Right renal cortex interstitium (tissue), 3 donors: ENCODE measurements around the gene VPS39. TPM values are rescaled to one million over a fixed set of nuclear protein-coding genes. Genes with fewer than 3 reads are reported as not detected.
"Not testable (repeated sequence)": the region's sequence is repeated elsewhere in the genome, so short reads cannot be mapped to it uniquely, and the experiment has no call there.

ENCODE experiments used
- DNase-seq, 3 donors: peaks; one replicate each; pipeline ENCODE4 v3.0.0-alpha.2; 2013; ENCODE audit warnings: low read depth in 3 of 3, low spot score in 2 of 3
- polyA plus RNA-seq, 3 donors: library from polyadenylated mRNA; unstranded; fragments of 120-200 nt; gene quantifications; one replicate each; pipeline ENCODE4 v1.2.1, GENCODE V29; 2013; ENCODE audit not compliant: insufficient read length in 3 of 3

VPS39 gene
- polyA plus RNA-seq: 10 to 100 TPM; 58.5 to 61.4 (median 59.8) TPM

GRCh38 chr15:42207674-42208579 is at the start of gene VPS39:
Gene VPS39, minus strand, starts transcription at chr15:42208304. Its CDS starts 151 bp downstream, at chr15:42208153.
- peak; percentile 66 to 76 (median 67) for DNase-seq

- DNase-seq: no peak
These were observed 45.2 kb upstream of the VPS39 start for GRCh38 chr15:42253300-42253699.

DNA sequence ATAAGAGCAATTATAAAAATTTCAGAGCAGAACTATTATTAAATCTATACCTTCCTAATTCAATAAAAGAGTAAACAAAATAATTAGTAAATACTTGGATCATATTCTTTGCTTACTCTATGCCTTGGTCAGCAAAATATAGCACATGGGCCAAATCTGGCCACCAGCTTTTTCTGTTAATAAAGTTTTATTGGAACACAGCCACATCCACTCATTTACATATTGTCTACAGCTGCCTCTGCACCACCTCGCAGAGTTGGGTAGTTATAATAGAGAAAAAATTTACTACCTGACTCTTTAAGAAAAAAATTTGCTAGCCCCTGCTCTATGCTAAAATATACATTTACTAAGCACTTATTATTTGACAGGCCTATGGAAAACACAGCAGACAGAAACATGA is 32.7 kb upstream of the VPS39 start:
- no peak for DNase-seq

- DNase-seq: no peak
These were observed 31.6 kb upstream of the VPS39 start for GRCh38 chr15:42239528-42240182.

- DNase-seq: no peak
These were observed 25.0 kb upstream of the VPS39 start for GRCh38 chr15:42233107-42233506.

DNA sequence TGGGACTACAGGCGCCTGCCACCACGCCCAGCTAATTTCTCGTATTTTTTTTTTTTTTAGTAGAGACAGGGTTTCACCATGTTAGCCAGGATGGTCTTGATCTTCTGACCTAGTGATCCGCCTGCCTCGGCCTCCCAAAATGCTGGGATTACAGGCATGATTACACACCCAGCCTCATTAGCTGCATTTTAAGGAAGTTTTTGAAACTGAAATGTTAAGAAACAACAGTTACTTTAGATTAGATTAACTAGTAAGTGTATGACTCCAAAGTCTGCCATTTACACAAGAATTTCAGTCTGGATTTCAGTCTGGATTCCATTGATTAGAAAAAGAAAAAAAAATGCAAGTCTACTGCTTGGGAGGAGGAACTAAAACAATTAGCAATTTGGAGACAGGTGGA is 24.5 kb upstream of the VPS39 start:
- DNase-seq: no peak

GRCh38 chr15:42231088-42231487 is 23.0 kb upstream of the VPS39 start:
- no peak for DNase-seq

DNA sequence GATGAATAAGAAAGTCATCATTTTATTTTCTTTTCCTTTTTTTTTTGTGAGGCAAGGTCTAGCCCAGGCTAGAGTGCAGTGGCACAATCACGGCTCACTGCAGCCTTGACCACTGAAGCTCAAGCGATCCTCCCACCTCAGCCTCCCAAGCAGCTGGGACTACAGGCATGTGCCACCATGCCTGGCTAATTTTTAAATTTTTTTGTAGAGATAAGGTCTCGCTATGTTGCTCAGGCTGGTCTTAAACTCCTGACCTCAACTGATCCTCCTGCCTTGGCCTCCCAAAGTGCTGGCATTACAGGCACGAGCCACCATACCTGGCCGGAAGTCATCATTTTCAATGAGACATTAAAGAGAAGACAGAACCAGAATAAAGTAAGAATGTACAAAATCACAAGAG is 20.9 kb upstream of the VPS39 start:
- not testable (repeated sequence) for DNase-seq

- DNase-seq: no peak
These were observed 19.9 kb upstream of the VPS39 start for GRCh38 chr15:42228036-42228435.

DNA sequence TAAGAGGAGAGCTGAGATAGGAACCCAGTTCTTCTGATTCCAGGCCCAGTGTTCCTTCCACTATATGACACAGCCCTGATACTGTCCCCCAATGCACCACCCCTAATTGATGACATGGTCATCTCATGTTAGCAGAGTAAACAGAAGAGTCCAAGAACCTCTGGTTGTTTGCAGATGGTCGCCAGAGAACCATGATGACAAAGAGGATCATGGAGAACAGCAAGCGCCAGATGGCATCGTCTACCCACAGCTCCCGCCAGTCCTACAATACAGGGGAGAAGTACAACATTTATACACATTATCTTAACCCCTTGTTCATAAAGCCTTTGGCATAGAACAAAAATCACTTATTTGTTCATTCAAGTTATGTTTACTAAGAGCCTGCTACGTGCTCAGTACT is 18.5 kb upstream of the VPS39 start:
- DNase-seq: no peak

GRCh38 chr15:42220216-42220615 is 12.1 kb upstream of the VPS39 start:
- no peak for DNase-seq

DNA sequence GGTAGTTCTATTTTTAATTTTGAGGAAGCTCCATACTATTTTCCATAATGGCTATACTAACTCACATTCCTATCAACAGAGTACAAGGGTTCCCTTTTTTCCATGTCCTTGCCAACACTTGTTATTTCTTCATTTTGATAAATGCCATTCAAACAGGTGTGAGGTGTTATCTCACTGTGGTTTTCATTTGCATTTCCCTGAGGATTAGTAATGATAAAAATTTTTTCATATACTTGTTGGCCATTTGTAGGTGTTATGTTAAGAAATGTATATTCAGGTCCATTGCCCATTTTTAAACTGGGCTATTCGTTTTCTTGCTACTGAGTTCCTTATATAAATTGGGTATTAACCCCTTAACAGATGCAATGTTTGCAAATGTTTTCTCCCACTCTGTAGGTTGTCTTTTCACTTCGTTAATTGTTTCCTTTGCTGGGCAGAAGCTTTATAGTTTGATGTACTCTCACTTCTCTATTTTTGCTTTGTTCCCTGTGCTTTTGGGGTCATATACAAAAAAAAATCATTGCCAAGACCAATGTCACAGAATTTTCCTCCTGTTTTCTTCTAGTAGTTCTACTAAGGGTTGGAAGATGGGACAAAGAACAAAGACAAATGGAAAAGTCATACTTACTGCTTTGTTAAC is 11.0 kb upstream of the VPS39 start:
- no peak for DNase-seq

GRCh38 chr15:42217568-42217967 is 9.5 kb upstream of the VPS39 start:
- DNase-seq: no peak

GRCh38 chr15:42215913-42216829 is 8.1 kb upstream of the VPS39 start:
- DNase-seq: no peak

DNA sequence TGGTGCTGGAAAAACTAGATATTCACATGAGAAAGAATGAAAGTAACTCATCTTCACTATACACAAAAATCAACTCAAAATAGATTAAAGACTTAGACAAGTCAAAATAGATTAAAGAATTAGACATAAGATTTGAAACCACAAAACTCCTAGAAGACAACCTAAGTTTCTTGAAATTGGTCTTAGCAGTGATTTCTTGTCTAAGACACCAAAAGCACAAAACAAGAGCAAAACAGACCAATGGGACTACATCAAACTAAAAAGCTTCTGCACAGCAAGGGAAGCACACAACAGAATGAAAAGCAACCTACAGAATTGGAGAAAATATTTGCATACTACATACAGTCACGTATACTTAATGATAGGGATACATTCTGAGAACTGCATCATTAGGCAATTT is 6.5 kb upstream of the VPS39 start:
- DNase-seq: no peak

DNA sequence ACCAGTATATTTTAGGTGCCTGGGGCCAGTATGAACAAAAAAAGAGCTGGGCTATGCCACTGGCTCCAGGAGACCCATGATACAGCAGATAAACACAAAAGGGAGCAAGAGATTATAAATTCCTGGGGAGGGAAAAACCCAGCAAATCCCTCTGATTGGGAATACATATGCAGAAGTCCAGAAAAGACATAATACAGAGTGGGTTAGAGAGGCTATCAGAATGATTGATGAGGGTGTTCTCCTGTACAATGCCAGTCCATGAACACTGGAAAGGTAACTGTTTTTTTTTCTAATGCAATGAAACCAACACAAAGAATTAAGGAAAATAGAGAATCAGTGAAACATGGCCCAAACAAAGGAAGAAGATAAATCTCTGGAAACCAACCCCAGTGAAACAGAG is 5.4 kb upstream of the VPS39 start:
- DNase-seq: no peak

- no peak for DNase-seq
These were observed 2.6 kb upstream of the VPS39 start for GRCh38 chr15:42210696-42211095.

DNA sequence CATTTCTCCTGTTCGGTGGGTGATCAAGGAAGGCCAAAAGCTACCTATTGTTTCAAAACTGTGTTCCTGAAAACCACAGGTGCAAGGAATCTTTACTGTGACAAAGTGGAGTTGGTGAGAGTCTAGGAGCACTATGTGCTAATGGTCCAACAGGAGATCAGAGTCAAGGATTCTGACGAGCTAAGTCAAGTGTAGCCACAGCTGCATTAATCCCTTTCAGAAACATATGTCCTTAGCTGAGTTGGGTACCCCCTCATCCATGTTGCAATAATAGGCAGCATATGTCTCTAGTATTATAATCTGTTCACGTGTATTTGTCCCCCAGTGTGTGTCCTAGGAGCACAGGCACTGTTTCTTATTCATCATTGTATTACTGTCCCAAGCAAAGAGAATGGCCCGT is 1.7 kb downstream of the VPS39 start:
- no peak for DNase-seq

DNA sequence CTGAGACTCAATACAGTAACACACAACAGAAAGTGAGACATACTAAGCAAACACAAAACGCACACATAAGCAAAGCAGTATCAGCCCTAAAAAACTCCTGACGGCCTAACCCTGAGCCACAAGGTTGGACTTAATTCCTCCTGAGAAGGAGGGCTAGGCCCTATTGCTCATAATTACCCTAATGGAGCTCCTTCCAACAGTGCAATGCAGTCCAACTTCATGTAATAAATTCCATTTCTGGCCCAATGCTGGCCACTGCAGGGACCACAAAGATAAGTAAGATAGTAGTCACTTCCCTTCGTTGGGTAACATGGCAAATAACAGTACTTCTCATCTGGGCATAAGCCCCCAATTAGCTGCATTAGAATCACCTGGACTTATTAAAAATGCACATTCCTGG is 4.2 kb downstream of the VPS39 start:
- DNase-seq: no peak

DNA sequence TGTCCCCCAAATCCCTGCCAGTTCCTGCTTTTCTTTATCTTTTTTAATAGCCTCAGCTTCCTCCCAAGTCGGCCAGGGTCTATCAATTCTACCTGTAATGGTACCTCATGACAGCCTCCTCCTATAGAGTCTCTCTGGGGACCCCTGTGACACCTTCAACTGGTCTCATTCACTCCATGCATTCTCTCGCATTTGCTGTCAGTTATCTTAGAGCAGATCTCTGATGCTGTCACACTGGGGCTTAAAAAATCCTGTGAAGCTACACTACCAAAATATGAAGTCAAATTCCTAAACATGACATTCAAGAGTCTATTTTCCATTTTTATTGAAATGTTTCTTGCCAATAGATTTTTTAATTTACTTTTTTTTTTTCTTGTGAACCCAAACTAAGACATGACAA is 5.5 kb downstream of the VPS39 start:
- no peak for DNase-seq

DNA sequence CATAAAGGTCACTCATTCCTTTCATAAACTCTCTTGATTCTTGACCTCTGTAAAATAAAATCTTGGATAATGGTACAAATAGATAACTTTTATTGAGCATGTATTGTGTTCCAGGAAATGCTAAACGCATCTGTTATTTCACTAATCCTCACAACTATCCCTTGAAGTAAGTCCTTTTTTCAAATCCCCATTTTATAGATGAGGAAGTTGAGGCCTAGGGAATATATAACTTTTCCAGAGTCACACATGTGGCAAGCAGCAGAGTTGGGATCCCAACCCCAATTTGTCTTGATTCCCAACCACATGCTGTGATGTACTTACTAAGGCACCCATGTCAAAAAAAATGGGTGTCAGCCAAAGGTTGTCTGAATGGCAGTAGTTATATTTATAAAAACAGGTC is 6.3 kb downstream of the VPS39 start:
- DNase-seq: no peak
